K562 (cell line): ENCODE data around the gene OTOP1. TPM values are rescaled to one million over a fixed set of nuclear protein-coding genes. Genes with fewer than 3 reads are reported as not detected.
A peak's percentile ranks its signal among the peaks of the same experiment; 100 is the strongest.

Experiments
- ATAC-seq: fragments of 200-7000 bp; cut with Tn5 transposase; 3 replicates; pipeline ENCODE4 v1.9.1; 2020; ENCODE audit warnings: moderate library complexity
- BruUV-seq: library from RNA; stranded (reverse); fragments of 400-500 nt; replicated peaks from 2 replicates; lab custom pipeline; 2021; lab: Mats Ljungman, UMichigan
- CTCF ChIA-PET: fragments of 300-600 bp; formaldehyde crosslinking; extraction: SDS; loops from one replicate; lab custom pipeline; 2021; ENCODE audit warnings: low intra/inter-chr PET ratio; lab: Yijun Ruan, JAX
- POLR2A ChIA-PET: fragments of 300-600, 350-650 bp; sonication (Branson Sonifier 250); formaldehyde crosslinking; extraction: SDS; loops from one replicate; lab custom pipeline; 2021; ENCODE audit warnings: antibody characterized with exemption, inconsistent platforms; lab: Yijun Ruan, JAX
- DNase-seq, 4 experiments: peaks; one replicate each; pipeline versions ENCODE4 v3.0.0 to v3.0.0-alpha.2; 2011 to 2018; ENCODE audit warnings: low spot score in 3 of 4, mixed read lengths in 3 of 4; ENCODE audit errors: extremely low read depth in 1 of 4
- FAIRE-seq: peaks from 2 replicates; lab custom pipeline; 2011; peaks lifted over from hg19 to GRCh38; lab: Jason Lieb, UNC
- H2AFZ ChIP-seq: 2 replicates; pipeline ENCODE4 v1.6.0; 2011; ENCODE audit warnings: low read depth, low read length, control low read depth, inconsistent platforms
- H3K27ac ChIP-seq: fragments of 200-600 bp; 3 replicates; pipeline ENCODE4 v1.8.0; 2011; ENCODE audit warnings: low read depth, mild to moderate bottlenecking, control low read depth, inconsistent platforms, low read length, moderate library complexity, mixed read lengths; ENCODE audit errors: extremely low read depth
- H3K27me3 ChIP-seq, 2 experiments: fragments of 300-600 bp in 1 of 2; 2 replicates in 1 of 2; 3 replicates in 1 of 2; pipeline versions ENCODE4 v1.6.0 to v1.8.0; 2011; ENCODE audit warnings: inconsistent platforms in 2 of 2, low read length in 2 of 2, mild to moderate bottlenecking in 1 of 2, mixed read lengths in 1 of 2, moderate library complexity in 1 of 2; ENCODE audit not compliant: control insufficient read depth in 2 of 2, insufficient read depth in 2 of 2
- H3K36me3 ChIP-seq: fragments of 300-600 bp; 3 replicates; pipeline ENCODE4 v1.8.0; 2011; ENCODE audit warnings: mild to moderate bottlenecking, low read length, inconsistent platforms; ENCODE audit not compliant: control insufficient read depth, insufficient read depth
- H3K4me1 ChIP-seq, 2 experiments: fragments of 200-600 bp in 1 of 2; replicated peaks in 1 of 2; 2 replicates in 1 of 2; 3 replicates in 1 of 2; pipeline versions ENCODE4 v1.5.1 to v1.8.0; 2011; ENCODE audit warnings: inconsistent platforms in 2 of 2, low read length in 2 of 2, mild to moderate bottlenecking in 1 of 2, mixed read lengths in 1 of 2, moderate library complexity in 1 of 2; ENCODE audit not compliant: control insufficient read depth in 2 of 2, insufficient read depth in 2 of 2
- H3K4me2 ChIP-seq: 2 replicates; pipeline ENCODE4 v1.6.1; 2011; ENCODE audit warnings: low read length, control low read depth, inconsistent platforms, mixed read lengths; ENCODE audit not compliant: insufficient read depth
- H3K4me3 ChIP-seq: fragments of 200-600 bp; sonication (generic), shearing (Covaris generic); 2 replicates; pipeline ENCODE4 v1.5.1; 2016; ENCODE audit warnings: control low read depth, inconsistent platforms
- H3K79me2 ChIP-seq: fragments of 200-600 bp; 3 replicates; pipeline ENCODE4 v1.8.0; 2011; ENCODE audit warnings: low read length, inconsistent platforms; ENCODE audit not compliant: control insufficient read depth, insufficient read depth
- H3K9ac ChIP-seq, 2 experiments: 2 replicates each; pipeline versions ENCODE4 v1.6.0 to v1.6.1; 2011; ENCODE audit warnings: low read depth in 2 of 2, low read length in 2 of 2, control low read depth in 1 of 2, inconsistent platforms in 1 of 2, mild to moderate bottlenecking in 1 of 2, mixed read lengths in 1 of 2; ENCODE audit not compliant: insufficient read depth in 1 of 2
- H3K9me1 ChIP-seq: one replicate; pipeline ENCODE4 v1.6.0; 2011; ENCODE audit warnings: inconsistent platforms, mild to moderate bottlenecking, low read length, moderate library complexity; ENCODE audit not compliant: control insufficient read depth, insufficient read depth
- H3K9me3 ChIP-seq: replicated peaks from 2 replicates; pipeline ENCODE4 v1.5.1; 2011; ENCODE audit warnings: low read depth, low read length, inconsistent platforms; ENCODE audit not compliant: control insufficient read depth, insufficient read depth
- H4K20me1 ChIP-seq: replicated peaks from 2 replicates; pipeline ENCODE4 v1.6.1; 2011; ENCODE audit warnings: low read length, inconsistent platforms, mixed read lengths; ENCODE audit not compliant: control insufficient read depth, insufficient read depth
- FIP1L1 ChIP-seq: fragments of 200-400 bp; formaldehyde crosslinking; IDR thresholded peaks from 2 replicates; pipeline ENCODE4 v1.6.1; 2018; ENCODE audit warnings: mild to moderate bottlenecking, low read depth, low read length; ENCODE audit not compliant: poor library complexity, severe bottlenecking
- HINFP ChIP-seq: fragments of 450-650 bp; conservative IDR thresholded peaks from 2 replicates; pipeline ENCODE4 v1.6.1; 2016; ENCODE audit warnings: missing genetic modification characterization, low read depth, mild to moderate bottlenecking, control low read depth, missing compliant biosample characterization
- PHB2 ChIP-seq: fragments of 450-650 bp; IDR thresholded peaks from 2 replicates; pipeline ENCODE4 v1.6.1; 2017; ENCODE audit warnings: low read depth
- POLR2B ChIP-seq: fragments of 450-650 bp; IDR thresholded peaks from 2 replicates; pipeline ENCODE4 v1.6.1; 2018; ENCODE audit warnings: low read depth; ENCODE audit not compliant: partially characterized antibody
- RAD21 ChIP-seq, 2 experiments: fragments of 250-450 bp in 1 of 2; fragments of 450-650 bp in 1 of 2; sonication (Bioruptor Pico) in 1 of 2; formaldehyde crosslinking in 1 of 2; IDR thresholded peaks in 1 of 2; conservative IDR thresholded peaks in 1 of 2; 2 replicates each; pipeline versions ENCODE4 v1.4.0 to v1.8.0; 2020 to 2022; ENCODE audit warnings: mild to moderate bottlenecking in 2 of 2, moderate library complexity in 1 of 2
- SAP30 ChIP-seq: fragments of 200-600 bp; sonication (generic); IDR thresholded peaks from 2 replicates; pipeline ENCODE4 v1.6.1; 2012; ENCODE audit warnings: borderline replicate concordance, low read depth, mild to moderate bottlenecking, moderate library complexity, low read length, control low read depth, inconsistent platforms; ENCODE audit not compliant: insufficient read depth, poor library complexity, severe bottlenecking
- SMARCB1 ChIP-seq: IDR thresholded peaks from 2 replicates; pipeline ENCODE4 v1.6.1; 2011; ENCODE audit warnings: improper control_type of control experiment, low read depth; ENCODE audit not compliant: insufficient read length
- SMARCE1 ChIP-seq: fragments of 450-650 bp; IDR thresholded peaks from 2 replicates; pipeline ENCODE4 v1.7.1; 2016; ENCODE audit warnings: mild to moderate bottlenecking
- SPI1 ChIP-seq: IDR thresholded peaks from 2 replicates; pipeline ENCODE4 v1.6.1; 2011; ENCODE audit warnings: low read depth, low read length, control low read depth, borderline replicate concordance
- ZNF449 ChIP-seq: fragments of 250-450 bp; sonication (Bioruptor Pico); IDR thresholded peaks from 2 replicates; pipeline ENCODE4 v1.8.0; 2022; ENCODE audit warnings: moderate library complexity, mild to moderate bottlenecking, inconsistent platforms
- ZNF561 ChIP-seq: fragments of 450-650 bp; formaldehyde crosslinking; conservative IDR thresholded peaks from 2 replicates; pipeline ENCODE4 v1.4.0; 2020; ENCODE audit warnings: mild to moderate bottlenecking, moderate library complexity
- ZNF766 ChIP-seq: fragments of 200-800 bp; sonication (Bioruptor generic); conservative IDR thresholded peaks from 2 replicates; pipeline ENCODE4 v1.6.1; 2016; ENCODE audit warnings: missing genetic modification characterization, missing compliant biosample characterization
- WGBS: fragments of 100-300 bp; shearing (Covaris generic); methylation state at CpG from one replicate; pipeline ENCODE4 v1.1.6; 2016; ENCODE audit warnings: low coverage, mixed read lengths; ENCODE audit not compliant: insufficient coverage; ENCODE audit errors: missing lambda C conversion rate; 5-methylcytosine and 5-hydroxymethylcytosine counted together
- in situ Hi-C: fragments of 300-500 bp; cut with MboI; formaldehyde crosslinking; loops from 4 replicates; pipeline ENCODE4 v1.15.0; 2018; ENCODE audit warnings: inconsistent platforms, mixed read lengths
- intact Hi-C: fragments of 100-400 bp; cut with micrococcal nuclease; formaldehyde crosslinking; loops from 2 replicates; pipeline ENCODE4 v1.14.2; 2022
- polyA plus RNA-seq, 8 experiments: library from polyadenylated mRNA; depleted of rRNA in 4 of 8; stranded (reverse) in 5 of 8; unstranded in 3 of 8; fragments of >200 nt; fragmentation: Nextera tagmentation in 2 of 8; fragmentation: Illumina TruSeq in 1 of 8; extraction: Ambion mirVana in 2 of 8; extraction: Trizol in 1 of 8; gene quantifications; 2 replicates each; pipeline versions ENCODE4 v1.2.1 to v1.2.3, GENCODE V29; 2011 to 2014; ENCODE audit warnings: inconsistent platforms in 1 of 8, missing spikeins in 1 of 8
- total RNA-seq, 7 experiments: library from RNA; depleted of rRNA in 6 of 7; stranded (reverse); fragments of >200 nt in 6 of 7; fragmentation: Illumina TruSeq in 2 of 7; extraction: Trizol in 2 of 7; gene quantifications; 2 replicates each; pipeline versions ENCODE4 v1.2.1 to v1.2.3, GENCODE V29; 2011 to 2021; ENCODE audit warnings: low replicate concordance in 1 of 7

Gene OTOP1
- total and polyA plus RNA-seq, 9 of the 15 experiments (the other 6 are each of a cell fraction or from before 2014, with no cell fraction given) = not detected

- TF ChIP-seq RAD21 (CRISPR knock-in tag; conservative IDR thresholded peaks at IDR 0.05 in 1 of 2, IDR thresholded peaks at IDR 0.05 in 1 of 2) (peak in 1 of 2 experiments; percentile 49; a peak in 3 of 4 replicates), PHB2 (no peak), ZNF561 (CRISPR knock-in tag) (no peak), SMARCE1 (no peak), SPI1 (peak; percentile 29; the same call in 1 of the 2 replicates), FIP1L1 (no peak)
These were observed 45.2 kb upstream of the OTOP1 start (continued) for GRCh38 chr4:4271912-4272311.

GRCh38 chr4:4270529-4270928 is 43.8 kb upstream of the OTOP1 start:
- H3K36me3 ChIP-seq = peaks cover 85% of the 10 kb centered on the region
- no peak overlapping the region for H3K4me3 ChIP-seq
- no peaks in the 10 kb centered on the region; the same call in 1 of the 2 replicates for H4K20me1 ChIP-seq
- POLR2A ChIA-PET = no interaction called here
- DNase-seq (no peak), ATAC-seq (no peak), FAIRE-seq (no peak)
- intact Hi-C loops (no loop called here), in situ Hi-C loops (no loop called here)
- no peaks in the 10 kb centered on the region for H3K4me1 ChIP-seq
- H3K9ac ChIP-seq = no peak overlapping the region
- WGBS = 79% methylated on average over 4 of the region's 4 CpGs
- no peak overlapping the region for H2AFZ ChIP-seq
- CTCF ChIA-PET = no interaction called here
- TF ChIP-seq SMARCB1 (no peak), SAP30 (no peak), POLR2B (no peak), ZNF449 (CRISPR knock-in tag) (no peak), HINFP (tag) (no peak), ZNF766 (CRISPR knock-in tag) (no peak)
- no peaks in the 10 kb centered on the region for H3K9me1 ChIP-seq
- H3K27ac ChIP-seq = no peak overlapping the region
- H3K4me2 ChIP-seq = no peak overlapping the region
- no peaks in the 10 kb centered on the region for H3K79me2 ChIP-seq
- no TSS peak for BruUV-seq
- H3K9me3 ChIP-seq = no peaks in the 10 kb centered on the region
- H3K27me3 ChIP-seq = no peaks in the 10 kb centered on the region
